GM21786 (cell line): ENCODE data around the gene AHCTF1.
"Not testable (repeated sequence)": the region's sequence is repeated elsewhere in the genome, so short reads cannot be mapped to it uniquely, and the experiment has no call there.

Experiments used
- ATAC-seq: cut with Tn5 transposase; IDR thresholded peaks from one replicate; pipeline ENCODE4 v1.9.1; 2021; ENCODE audit not compliant: unreplicated experiment

The AHCTF1 gene

DNA sequence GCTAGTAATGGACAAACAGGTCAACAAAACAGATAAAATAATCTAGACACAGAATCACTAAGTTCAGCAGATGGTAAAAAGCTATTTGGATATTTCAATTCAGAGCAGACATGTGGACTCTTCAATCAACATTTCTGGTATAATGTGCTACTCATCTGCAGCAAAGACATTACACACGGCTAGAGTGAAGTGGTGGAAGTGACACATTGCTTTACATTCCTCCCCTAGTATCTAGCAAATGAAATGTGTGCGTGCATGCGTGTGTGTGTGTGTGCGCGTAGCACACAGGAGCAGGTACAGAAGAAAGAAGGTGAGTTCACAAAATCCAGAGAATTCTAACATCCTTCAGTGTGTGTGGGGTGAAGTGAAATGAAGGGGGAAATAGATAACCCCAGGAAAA is 8.3 kb downstream of the AHCTF1 start:
- no peak for ATAC-seq

DNA sequence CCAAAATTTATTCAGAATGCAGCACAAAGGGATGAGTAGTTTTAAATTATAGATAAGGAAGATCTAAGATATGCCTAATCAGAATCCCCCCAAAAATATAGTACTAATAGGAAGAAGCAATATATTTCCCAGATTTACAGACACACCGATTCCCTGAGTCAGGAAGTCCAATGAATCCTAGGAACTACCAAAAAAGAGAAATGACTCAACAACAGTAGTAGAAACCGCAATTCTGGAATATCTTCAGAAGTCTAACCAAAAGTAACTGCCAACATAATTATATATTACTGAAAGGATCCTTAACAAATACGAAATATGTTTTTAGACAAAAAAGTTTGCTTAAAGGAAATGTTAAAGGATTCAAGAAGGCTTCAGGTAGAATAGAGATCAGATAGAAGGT is 10.3 kb downstream of the AHCTF1 start:
- ATAC-seq: no peak

DNA sequence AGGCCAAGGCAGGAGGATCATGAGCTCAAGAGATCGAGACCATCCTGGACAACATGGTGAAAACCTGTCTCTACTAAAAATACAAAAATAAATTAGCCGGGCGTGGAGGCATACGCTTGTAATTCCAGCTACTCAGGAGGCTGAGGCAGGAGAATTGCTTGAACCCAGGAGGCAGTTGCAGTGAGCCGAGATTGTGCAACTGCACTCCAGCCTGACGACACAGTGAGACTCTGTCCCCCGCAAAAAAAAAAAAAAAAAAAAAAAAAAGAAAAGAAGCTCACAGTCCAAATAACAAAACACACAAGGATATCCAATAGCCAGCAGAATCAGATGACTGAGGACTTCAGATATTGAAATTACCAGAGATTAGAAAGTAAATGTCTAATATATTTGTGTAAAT is 11.8 kb downstream of the AHCTF1 start:
- ATAC-seq: no peak

DNA sequence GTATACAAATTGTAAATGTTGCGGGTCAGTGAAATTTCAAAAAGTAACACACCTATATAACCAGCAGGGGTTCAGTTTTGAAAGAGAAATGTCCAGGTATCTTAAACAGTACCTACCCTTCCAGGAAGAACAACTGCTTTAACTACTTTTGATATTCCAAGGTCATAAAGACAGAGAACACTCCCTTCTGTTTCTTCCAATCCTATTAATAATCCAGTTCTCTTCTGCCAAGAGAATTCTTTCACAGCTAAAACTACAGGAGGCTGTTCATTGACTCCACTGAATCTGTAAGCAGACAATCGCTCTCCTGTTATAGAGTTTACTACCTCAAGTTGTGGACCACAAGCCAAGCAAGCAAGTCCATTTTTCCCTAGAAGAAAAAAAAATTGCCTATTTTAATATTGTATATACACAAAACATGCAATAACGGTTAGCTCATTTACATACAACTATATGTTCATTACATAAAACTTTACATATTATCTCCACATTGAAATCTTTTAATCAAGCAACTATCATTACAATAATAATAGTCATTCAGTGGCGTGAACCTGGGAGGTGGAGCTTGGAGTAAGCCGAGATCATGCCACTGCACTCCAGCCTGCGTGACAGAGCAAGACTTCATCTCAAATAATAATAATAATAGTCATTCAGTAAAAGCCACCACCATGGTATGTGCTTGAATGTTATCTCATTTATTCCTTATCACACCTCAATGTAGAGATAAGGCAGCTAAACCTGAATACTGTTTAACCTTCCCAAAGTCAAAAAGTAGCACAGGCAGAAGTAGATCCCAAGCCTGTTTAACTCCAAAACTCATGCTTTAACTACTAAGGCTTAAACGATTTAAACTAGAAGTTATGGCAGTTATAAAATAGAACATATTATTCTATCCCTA is 15.5 kb downstream of the AHCTF1 start:
- ATAC-seq: not testable (repeated sequence)

DNA sequence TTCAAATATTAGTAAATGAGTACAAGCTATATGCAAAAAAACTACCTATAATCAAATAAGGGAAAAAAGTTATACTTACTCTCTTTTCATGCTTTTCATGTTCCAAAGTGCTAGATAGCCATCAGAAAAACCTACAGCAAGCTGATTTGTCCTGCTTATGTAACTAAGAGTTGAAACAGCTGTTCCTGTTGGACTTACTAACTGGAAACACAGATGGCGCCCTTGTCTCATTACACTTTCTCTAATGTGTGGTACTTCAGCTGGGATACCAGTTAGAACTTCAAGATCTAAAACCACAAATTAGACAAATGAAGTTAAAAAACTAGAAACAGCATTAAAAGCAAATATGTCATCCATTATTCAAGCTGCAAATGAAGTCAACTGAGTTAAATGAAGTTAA is 24.3 kb downstream of the AHCTF1 start:
- peak; percentile 67 for ATAC-seq

DNA sequence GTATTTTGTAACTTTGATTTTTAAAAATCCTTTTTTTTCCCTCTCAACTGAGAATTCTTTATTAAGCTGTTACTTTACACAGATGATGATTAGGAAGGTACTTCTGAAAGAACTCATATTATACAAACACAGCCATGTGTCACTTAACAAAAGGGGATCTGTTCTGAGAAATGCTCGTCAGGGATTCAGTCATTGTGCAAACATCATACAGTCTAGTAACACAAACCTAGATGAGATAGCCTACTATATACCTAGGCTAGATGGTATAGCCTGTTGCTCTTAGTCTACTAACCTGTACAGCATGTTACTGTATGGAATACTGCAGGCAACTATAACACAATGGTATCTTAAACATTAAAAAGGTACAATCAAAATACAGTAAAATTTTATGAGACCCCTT is 24.9 kb downstream of the AHCTF1 start:
- ATAC-seq: no peak

DNA sequence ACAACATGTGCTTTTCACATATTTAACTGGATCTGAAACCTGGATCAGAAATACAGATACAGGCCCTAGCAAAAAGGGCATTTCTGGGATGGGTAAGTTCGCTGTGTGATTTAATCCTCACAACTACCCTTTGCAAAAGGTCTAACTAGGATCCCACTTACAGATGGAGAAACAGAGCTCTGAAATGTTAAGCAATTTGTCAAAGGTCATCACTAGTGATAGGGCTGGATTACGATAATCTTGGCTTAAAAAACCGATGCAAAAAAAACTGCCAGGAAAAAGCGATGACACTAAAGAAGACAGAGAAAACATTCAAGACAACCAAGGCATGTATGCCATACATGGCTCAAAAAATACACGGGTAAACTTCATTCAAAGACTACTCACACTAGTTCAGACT is 29.9 kb downstream of the AHCTF1 start:
- ATAC-seq: no peak

DNA sequence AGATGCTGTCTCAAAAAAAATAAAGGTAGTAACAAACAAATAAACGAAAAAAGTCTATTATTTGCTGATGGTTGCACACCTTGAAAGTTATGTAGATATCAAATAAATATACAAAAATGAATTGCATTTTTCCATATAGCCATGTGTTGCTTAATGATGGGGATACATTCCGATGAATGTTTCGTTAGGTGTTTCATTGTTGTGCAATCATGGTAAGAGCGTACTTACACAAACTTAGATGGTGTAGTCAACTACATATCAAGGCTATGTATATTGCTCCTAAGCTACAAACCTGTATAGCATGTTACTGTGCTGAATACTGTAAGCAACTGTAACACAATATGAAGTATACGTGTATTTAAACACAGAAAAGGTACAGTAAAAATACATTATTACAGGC is 34.4 kb downstream of the AHCTF1 start:
- no peak for ATAC-seq

DNA sequence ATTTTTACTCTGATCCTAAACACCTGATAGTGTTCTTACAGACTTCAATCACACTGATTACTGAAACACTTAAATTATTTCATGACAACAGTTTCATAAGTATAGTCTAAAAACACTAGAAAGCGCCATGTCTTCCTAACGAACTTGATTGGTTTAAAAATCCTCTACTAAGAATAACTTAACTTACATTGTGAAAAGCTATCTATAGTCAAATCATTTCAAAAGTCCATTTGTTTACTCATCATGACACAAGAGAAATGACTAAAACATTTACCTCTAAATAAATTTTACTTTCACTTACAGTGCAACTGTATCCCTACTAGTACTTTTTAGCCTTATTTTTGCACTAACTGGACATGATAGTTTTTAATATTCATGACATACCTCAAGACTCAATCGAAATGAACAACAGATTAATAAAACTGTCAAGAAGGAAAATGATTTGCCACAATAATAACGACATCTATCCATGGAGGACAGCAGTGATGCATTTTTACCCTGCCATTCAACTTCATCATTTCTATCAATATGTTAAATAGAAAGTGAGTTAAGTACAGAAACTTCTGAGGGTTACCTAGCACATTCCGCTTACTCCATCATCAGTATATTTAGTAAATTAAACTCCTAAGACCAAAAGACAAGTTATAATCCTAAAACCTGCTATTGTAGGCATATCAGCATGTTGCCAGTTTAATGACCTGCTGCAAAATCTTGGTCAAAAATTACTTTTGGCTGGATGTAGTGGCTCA is 38.4 kb downstream of the AHCTF1 start:
- ATAC-seq: peak; percentile 77

DNA sequence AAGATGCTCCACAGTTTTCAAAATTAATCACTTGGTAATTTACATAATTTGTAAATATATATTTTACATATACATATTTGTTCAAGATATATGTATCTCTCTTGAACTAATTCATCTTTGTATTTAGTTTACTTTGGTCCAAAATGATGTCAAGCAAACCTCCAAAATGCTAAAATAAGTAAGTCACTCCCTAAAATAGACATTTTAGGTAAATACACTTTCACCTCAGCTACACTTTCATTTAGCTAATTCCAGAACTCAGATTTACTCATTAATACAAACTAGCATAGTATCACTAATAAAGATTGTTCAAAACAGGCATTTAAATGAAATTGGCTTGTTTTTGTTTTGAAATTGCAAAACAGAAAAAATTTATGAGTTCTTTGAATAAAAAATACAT is 40.6 kb downstream of the AHCTF1 start:
- no peak for ATAC-seq

DNA sequence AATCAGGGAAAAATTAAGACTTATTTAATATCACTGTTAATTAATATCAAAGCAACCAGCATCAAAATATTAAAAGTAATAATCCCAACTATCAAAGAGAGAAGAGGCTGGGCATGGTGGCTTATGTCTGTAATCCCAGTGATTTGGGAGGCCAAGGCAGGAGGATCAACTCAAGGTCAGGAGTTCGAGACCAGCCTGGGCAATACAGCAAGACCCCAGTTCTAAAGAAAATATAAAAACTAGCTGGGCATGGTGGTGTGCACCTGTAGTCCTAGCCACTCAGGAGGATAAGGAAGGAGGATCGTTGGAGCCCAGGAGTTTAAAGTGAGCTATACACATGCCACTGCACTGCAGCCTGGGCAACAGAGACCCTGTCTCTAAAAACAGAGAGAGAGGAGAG is 43.2 kb downstream of the AHCTF1 start:
- ATAC-seq: no peak

DNA sequence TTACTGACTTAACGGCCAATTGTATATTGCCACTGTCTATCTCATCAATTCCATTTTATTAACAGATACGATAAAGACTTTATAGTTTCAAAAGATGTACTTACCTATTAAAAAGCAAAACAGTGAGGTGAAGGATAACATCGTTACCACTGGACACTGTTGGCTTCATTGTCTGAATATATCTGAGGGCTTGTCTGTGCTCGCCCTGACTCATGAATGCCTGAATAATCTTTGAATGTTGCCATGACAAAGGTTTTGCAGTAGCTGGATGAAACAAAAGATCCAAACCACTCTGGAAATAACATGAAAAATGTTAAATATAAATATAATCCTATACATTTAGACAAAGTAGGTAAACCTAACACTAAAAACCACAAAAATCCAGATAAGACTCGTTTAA is 46.4 kb downstream of the AHCTF1 start:
- ATAC-seq: not testable (repeated sequence)

DNA sequence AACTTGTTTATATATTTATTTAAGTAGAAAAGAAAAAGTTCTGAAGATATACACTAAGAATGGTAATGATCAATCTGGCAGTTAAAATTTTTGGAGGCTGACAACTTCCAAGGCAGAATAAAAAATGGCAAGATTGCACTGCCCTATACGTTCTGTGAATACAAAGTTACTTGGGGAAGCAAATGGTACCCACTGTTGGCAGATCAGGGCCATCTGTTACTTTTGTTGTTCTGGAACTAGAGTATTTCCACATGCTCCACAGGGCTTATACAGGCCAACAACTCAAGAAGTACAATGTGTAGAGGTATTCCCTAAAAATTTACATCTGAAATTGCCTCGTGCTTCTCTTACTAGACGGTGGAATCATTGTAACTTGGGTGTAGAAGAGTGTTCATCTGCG is 53.2 kb downstream of the AHCTF1 start:
- ATAC-seq: no peak

DNA sequence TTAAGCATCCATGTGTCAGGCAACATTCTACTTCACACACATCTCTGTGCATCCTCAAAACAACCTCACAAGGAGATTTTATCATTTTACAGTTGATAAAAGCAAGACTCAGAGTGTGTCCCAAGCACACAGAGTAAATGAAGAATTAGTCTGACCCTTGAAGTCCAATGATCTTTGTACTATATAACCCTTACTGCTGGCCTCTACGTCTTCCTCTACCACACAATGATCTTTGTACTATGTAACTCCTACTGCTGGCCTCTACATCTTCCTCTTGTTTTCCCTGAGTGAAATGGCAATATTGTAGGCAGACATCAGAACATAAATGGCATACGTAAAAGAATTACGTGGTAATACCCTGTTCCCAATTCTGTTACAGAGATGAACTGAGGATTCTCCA is 55.3 kb downstream of the AHCTF1 start:
- ATAC-seq: no peak

DNA sequence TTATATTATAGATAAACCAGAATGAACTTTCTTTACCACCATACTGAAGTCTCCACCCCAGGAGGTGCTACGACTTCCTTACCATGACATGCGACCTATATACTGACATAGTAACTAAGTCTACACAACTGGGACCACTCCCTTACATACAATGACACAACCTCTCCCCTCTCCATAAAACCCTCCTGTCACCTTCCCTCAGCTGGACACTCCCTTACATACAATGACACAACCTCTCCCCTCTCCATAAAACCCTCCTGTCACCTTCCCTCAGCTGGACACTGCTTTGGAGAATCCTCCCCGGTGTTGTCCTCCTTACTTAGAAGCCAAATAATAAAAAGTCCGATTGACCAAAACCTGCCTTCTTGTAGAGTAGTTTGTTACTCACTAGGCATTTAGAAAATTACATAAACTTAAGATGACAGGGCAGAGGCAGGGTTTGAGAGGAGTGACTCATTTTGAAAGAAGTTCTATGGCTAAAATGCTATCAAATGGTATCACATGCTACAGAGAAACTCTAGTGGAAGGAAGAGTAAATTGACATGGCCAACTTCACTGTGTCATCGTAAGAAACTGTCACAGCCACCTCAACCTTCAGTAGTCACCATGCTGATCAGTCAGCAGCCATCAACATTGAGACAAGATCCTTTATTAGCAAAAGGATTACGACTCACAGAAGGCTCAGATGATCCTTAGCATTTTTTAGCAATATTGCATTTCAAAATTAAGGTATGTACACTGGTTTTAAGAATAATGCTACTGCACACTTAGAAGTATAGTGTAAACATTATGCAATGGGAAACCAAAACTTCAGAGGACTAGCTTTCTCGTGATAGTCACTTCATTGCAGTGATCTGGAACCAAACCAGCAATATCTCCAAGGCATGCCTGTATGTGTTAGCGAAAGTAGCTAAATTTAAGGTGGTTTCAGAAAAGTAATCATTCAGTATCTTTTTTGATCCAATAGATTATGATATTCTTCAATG is 56.4 kb downstream of the AHCTF1 start:
- ATAC-seq: peak; percentile 82

DNA sequence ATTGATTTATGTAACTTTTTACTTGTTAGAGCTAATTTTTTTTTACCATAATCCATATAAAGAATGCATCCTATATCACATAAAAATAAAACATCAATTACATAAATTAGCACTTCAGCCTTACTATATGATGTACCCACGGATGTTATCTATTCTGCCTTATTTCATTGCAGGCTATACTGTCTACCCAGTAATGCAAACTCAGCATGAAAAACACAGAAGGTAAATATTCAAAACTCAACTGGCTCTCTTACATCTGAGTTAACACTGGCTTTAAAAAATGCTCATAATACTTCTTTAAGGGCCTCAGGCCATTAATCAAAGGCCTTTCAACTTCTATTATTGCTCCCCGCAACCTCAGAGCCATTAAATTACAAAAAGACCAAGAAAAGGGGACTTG is 65.8 kb downstream of the AHCTF1 start:
- no peak for ATAC-seq

DNA sequence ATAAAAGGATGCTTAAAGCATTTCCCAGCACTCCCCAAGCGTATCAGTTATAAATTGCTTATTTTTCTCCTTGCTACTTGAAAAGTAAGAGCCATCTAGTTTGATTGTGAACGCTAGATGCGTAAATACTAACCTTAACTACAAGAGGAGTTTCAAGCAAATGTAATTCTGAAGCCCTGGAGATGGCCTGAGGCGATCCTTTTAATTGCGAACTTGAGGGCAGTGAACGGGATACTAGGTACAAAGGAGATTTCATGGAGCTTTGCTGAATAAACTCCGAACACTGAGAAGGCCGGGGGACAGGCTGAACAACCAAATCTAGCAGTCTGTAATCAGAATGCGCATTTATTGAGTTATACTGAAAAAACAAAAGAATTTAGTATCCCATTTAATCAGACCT is 68.0 kb downstream of the AHCTF1 start:
- ATAC-seq: not testable (repeated sequence)

DNA sequence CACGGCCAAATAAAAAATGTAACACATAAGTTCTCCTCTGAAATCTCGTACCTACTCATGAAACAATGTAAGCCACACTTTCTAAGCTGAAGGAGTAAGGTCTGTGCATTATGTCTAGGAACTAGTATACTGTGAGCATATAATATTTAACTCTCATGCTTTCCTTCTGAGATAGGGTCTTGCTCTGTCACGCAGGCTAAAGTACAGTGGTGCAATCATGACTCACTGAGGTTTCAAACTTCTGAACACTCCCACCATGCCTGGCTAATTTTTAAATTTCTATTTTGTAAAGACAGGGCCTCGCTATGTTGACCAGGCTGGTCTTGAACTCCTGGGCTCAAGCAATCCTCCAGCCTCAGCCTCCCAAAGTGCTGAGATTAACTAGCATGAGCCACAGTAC is 71.3 kb downstream of the AHCTF1 start:
- ATAC-seq: no peak

DNA sequence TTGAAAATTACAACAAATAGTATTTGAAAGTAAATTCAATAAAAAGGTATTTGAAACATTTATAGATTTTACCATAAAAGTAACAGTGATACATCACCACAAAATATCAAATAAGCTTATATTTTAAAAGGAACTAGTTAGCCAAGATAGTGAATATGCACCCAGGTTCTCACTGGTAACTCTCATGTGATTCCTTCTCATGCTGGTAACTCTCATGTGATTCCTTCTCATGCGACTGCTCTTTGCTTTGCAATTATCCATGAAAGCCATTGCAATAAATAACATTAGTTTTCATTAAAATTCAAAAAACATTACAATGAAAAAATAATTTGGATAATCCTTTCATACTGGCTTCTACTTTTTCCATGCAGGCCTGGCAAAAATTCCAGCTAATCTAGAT is 75.4 kb downstream of the AHCTF1 start:
- no peak for ATAC-seq

DNA sequence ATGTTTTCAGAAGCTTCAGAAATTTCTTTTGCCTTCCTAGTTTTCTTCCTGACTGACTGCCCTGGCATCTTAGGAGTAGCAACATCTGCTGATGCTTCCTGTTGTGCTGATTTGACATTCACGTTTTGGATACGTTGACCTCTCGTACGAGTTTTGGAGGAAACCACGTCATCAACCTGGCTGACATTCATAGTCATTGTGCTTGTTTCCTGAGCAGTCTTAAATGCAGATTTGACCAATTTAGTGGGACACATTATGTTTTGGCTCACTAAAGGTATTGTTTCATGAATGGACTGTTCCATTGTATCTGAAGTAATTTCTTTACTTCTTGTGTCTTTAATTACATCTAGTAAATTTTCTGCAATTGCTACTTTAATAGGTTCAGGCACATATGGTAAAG is 81.1 kb downstream of the AHCTF1 start:
- not testable (repeated sequence) for ATAC-seq

DNA sequence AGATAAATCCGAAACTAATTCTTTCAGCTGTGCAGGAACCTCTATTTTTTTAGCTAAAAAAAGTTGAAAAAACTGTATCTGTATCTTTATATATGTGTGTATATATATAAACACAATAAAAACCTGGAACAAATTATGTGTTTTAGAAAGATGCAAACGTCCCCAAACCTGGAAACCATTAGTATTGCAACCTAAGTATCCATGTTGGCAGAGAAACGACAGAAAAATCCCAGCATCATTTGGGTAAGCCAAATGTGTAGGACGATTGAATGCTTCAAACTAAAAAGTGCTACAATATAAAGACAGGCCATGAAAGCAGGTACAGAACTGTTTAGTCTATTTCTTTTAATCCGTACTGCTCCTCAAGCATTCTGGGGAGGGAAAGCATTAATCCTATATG is 87.9 kb downstream of the AHCTF1 start:
- no peak for ATAC-seq
